ENCODE measurements around the gene LGALS4.
A peak's percentile ranks its signal among the peaks of the same experiment; 100 is the strongest.
"Not testable (repeated sequence)": the region's sequence is repeated elsewhere in the genome, so short reads cannot be mapped to it uniquely, and the experiment has no call there.

Gene LGALS4

GRCh38 chr19:38792250-38793111 is 20.3 kb downstream of the LGALS4 start:
- DNase-seq: peak; percentile 61

GRCh38 chr19:38791451-38792064 is 21.2 kb downstream of the LGALS4 start:
- DNase-seq: not testable (repeated sequence)

GRCh38 chr19:38790507-38791403 is 22.0 kb downstream of the LGALS4 start:
- not testable (repeated sequence) for DNase-seq

GRCh38 chr19:38788478-38789243 is 24.1 kb downstream of the LGALS4 start, which contains the start of gene LGALS7B:
Gene LGALS7B (plus strand): TSS chr19:38789200. CDS start chr19:38789227, 27 bp downstream.
- DNase-seq: no peak

- DNase-seq: no peak
Observed at GRCh38 chr19:38786572-38787265, 26.0 kb downstream of the LGALS4 start.

GRCh38 chr19:38786061-38786460 is 26.7 kb downstream of the LGALS4 start:
- DNase-seq: not testable (repeated sequence)

GRCh38 chr19:38785187-38785699 is 27.5 kb downstream of the LGALS4 start:
- DNase-seq: no peak

GRCh38 chr19:38784224-38784623 is 28.5 kb downstream of the LGALS4 start:
- no peak for DNase-seq

GRCh38 chr19:38782212-38782611 is 30.5 kb downstream of the LGALS4 start:
- DNase-seq: not testable (repeated sequence)

- DNase-seq: no peak
Observed at GRCh38 chr19:38781058-38781457, 31.7 kb downstream of the LGALS4 start.

GRCh38 chr19:38780443-38780842 is 32.3 kb downstream of the LGALS4 start:
- DNase-seq: no peak

GRCh38 chr19:38778733-38779132 is 34.0 kb downstream of the LGALS4 start:
- no peak for DNase-seq

GRCh38 chr19:38774181-38774950 is 38.4 kb downstream of the LGALS4 start:
- no peak for DNase-seq

GRCh38 chr19:38773469-38774177 is 39.1 kb downstream of the LGALS4 start, which contains the start of gene LGALS7:
Gene LGALS7 (minus strand): TSS chr19:38773517. CDS start chr19:38773492, 25 bp downstream.
- no peak for DNase-seq

GRCh38 chr19:38771569-38771968 is 41.2 kb downstream of the LGALS4 start:
- not testable (repeated sequence) for DNase-seq

GRCh38 chr19:38770949-38771275 is 41.8 kb downstream of the LGALS4 start:
- DNase-seq: not testable (repeated sequence)

- DNase-seq: not testable (repeated sequence)
Observed at GRCh38 chr19:38770228-38770948, 42.4 kb downstream of the LGALS4 start.

GRCh38 chr19:38769635-38770211 is 43.0 kb downstream of the LGALS4 start:
- DNase-seq: peak; percentile 97
